ENCODE data around the gene PERM1.
A peak's percentile ranks its signal among the peaks of the same experiment; 100 is the strongest.
"Not testable (repeated sequence)": the region's sequence is repeated elsewhere in the genome, so short reads cannot be mapped to it uniquely, and the experiment has no call there.

The PERM1 gene

GRCh38 chr1:1012736-1013104 is 30.8 kb upstream of the PERM1 start:
- not testable (repeated sequence) for H3K14ac ChIP-seq (ENCODE audit: low read length in 2 of 2); H3K27me3 ChIP-seq (ENCODE audit: control insufficient read depth in 1 of 2, insufficient read depth in 1 of 2, low read length in 2 of 2); H2AK5ac ChIP-seq (ENCODE audit: low read length, severe bottlenecking); DNase-seq; H2AFZ ChIP-seq (ENCODE audit: low read depth, low read length); H4K91ac ChIP-seq (ENCODE audit: low read length); H3K36me3 ChIP-seq (ENCODE audit: control insufficient read depth in 1 of 2, insufficient read depth in 2 of 2, low read depth in 1 of 2, low read length in 2 of 2); H3K18ac ChIP-seq (ENCODE audit: low read depth in 1 of 2, low read length in 2 of 2); H2BK15ac ChIP-seq (ENCODE audit: low read depth, poor library complexity, severe bottlenecking); H3K4ac ChIP-seq (ENCODE audit: low read depth in 1 of 2, low read length in 2 of 2); H3K23ac ChIP-seq (ENCODE audit: low read length in 2 of 2); H2BK5ac ChIP-seq (ENCODE audit: low read depth, low read length, poor library complexity, severe bottlenecking); H3K9me3 ChIP-seq (ENCODE audit: control insufficient read depth, low read length)
- Histone ChIP-seq H3K9ac (ENCODE audit: low read length) (peak overlapping the region; percentile 95), H3K27ac (ENCODE audit: low read length, poor library complexity, severe bottlenecking) (peak overlapping the region; percentile 75), H4K8ac (ENCODE audit: low read length) (peak overlapping the region; percentile 35), H2BK12ac (ENCODE audit: low read length in 2 of 2) (peak overlapping the region in 1 of 2 experiments; percentile 3), H3K4me2 (ENCODE audit: low read length, poor library complexity, severe bottlenecking) (peak overlapping the region; percentile 95), H3K4me3 (ENCODE audit: insufficient read depth in 1 of 2, low read depth in 1 of 2, low read length in 2 of 2) (peak overlapping the region in 1 of 2 experiments; percentile 98), H2BK120ac (ENCODE audit: low read depth, low read length) (peak overlapping the region; percentile 79), H3K79me1 (replicated peaks; ENCODE audit: low read length, poor library complexity, severe bottlenecking) (peaks cover 17% of the 10 kb centered on the region), H3K4me1 (ENCODE audit: control insufficient read depth, insufficient read depth, low read depth, low read length) (peaks cover 16% of the 10 kb centered on the region)
- 79% methylated on average over 12 of the region's 13 CpGs for WGBS

GRCh38 chr1:1011396-1011949 is 29.6 kb upstream of the PERM1 start:
- Histone ChIP-seq H2AFZ (ENCODE audit: low read depth, low read length) (no peak overlapping the region), H4K91ac (ENCODE audit: low read length) (no peak overlapping the region), H2BK5ac (ENCODE audit: low read depth, low read length, poor library complexity, severe bottlenecking) (no peak overlapping the region), H2BK15ac (ENCODE audit: low read depth, poor library complexity, severe bottlenecking) (no peak overlapping the region), H3K4me2 (ENCODE audit: low read length, poor library complexity, severe bottlenecking) (no peak overlapping the region), H3K27ac (ENCODE audit: low read length, poor library complexity, severe bottlenecking) (no peak overlapping the region), H2BK12ac (ENCODE audit: low read length in 2 of 2) (no peak overlapping the region), H3K4me3 (ENCODE audit: insufficient read depth in 1 of 2, low read depth in 1 of 2, low read length in 2 of 2) (no peak overlapping the region), H3K27me3 (ENCODE audit: control insufficient read depth in 1 of 2, insufficient read depth in 1 of 2, low read length in 2 of 2) (peaks cover 0 to 10% of the 10 kb centered on the region in 2 experiments), H3K14ac (ENCODE audit: low read length in 2 of 2) (no peak overlapping the region), H3K9me3 (ENCODE audit: control insufficient read depth, low read length) (no peaks in the 10 kb centered on the region), H3K4ac (ENCODE audit: low read depth in 1 of 2, low read length in 2 of 2) (no peak overlapping the region), H3K36me3 (ENCODE audit: control insufficient read depth in 1 of 2, insufficient read depth in 2 of 2, low read depth in 1 of 2, low read length in 2 of 2) (peaks cover 0 to 5% of the 10 kb centered on the region in 2 experiments), H2AK5ac (ENCODE audit: low read length, severe bottlenecking) (no peak overlapping the region), H4K8ac (ENCODE audit: low read length) (no peak overlapping the region), H3K4me1 (ENCODE audit: control insufficient read depth, insufficient read depth, low read depth, low read length) (peaks cover 16% of the 10 kb centered on the region), H3K23ac (ENCODE audit: low read length in 2 of 2) (no peak overlapping the region), H3K18ac (ENCODE audit: low read depth in 1 of 2, low read length in 2 of 2) (no peak overlapping the region), H2BK120ac (ENCODE audit: low read depth, low read length) (no peak overlapping the region), H3K79me1 (replicated peaks; ENCODE audit: low read length, poor library complexity, severe bottlenecking) (peaks cover 17% of the 10 kb centered on the region), H3K9ac (ENCODE audit: low read length) (no peak overlapping the region)
- no peak for DNase-seq
- WGBS, result 90% methylated on average over 14 of the region's 14 CpGs

- not testable (repeated sequence) for H4K8ac ChIP-seq (ENCODE audit: low read length); H2AK5ac ChIP-seq (ENCODE audit: low read length, severe bottlenecking); H3K18ac ChIP-seq (ENCODE audit: low read depth in 1 of 2, low read length in 2 of 2); H2BK15ac ChIP-seq (ENCODE audit: low read depth, poor library complexity, severe bottlenecking); H3K27ac ChIP-seq (ENCODE audit: low read length, poor library complexity, severe bottlenecking); H3K9me3 ChIP-seq (ENCODE audit: control insufficient read depth, low read length); H3K36me3 ChIP-seq (ENCODE audit: control insufficient read depth in 1 of 2, insufficient read depth in 2 of 2, low read depth in 1 of 2, low read length in 2 of 2); H2BK120ac ChIP-seq (ENCODE audit: low read depth, low read length); H3K23ac ChIP-seq (ENCODE audit: low read length in 2 of 2); H2BK12ac ChIP-seq (ENCODE audit: low read length in 2 of 2); H3K4ac ChIP-seq (ENCODE audit: low read depth in 1 of 2, low read length in 2 of 2); H3K4me3 ChIP-seq (ENCODE audit: insufficient read depth in 1 of 2, low read depth in 1 of 2, low read length in 2 of 2); H2BK5ac ChIP-seq (ENCODE audit: low read depth, low read length, poor library complexity, severe bottlenecking); H2AFZ ChIP-seq (ENCODE audit: low read depth, low read length); H3K9ac ChIP-seq (ENCODE audit: low read length); DNase-seq; H4K91ac ChIP-seq (ENCODE audit: low read length); H3K14ac ChIP-seq (ENCODE audit: low read length in 2 of 2); H3K4me2 ChIP-seq (ENCODE audit: low read length, poor library complexity, severe bottlenecking)
- H3K4me1 ChIP-seq (ENCODE audit: control insufficient read depth, insufficient read depth, low read depth, low read length), result peaks cover 26% of the 10 kb centered on the region
- WGBS, result 79% methylated on average over 6 of the region's 8 CpGs
- peaks cover 0 to 23% of the 10 kb centered on the region in 2 experiments for H3K27me3 ChIP-seq (ENCODE audit: control insufficient read depth in 1 of 2, insufficient read depth in 1 of 2, low read length in 2 of 2)
- H3K79me1 ChIP-seq (replicated peaks; ENCODE audit: low read length, poor library complexity, severe bottlenecking), result peaks cover 13% of the 10 kb centered on the region
Measured at GRCh38 chr1:1010131-1010530, 28.2 kb upstream of the PERM1 start.

GRCh38 chr1:1006305-1007159 is 24.6 kb upstream of the PERM1 start:
- Histone ChIP-seq H2AFZ (ENCODE audit: low read depth, low read length) (no peak overlapping the region), H3K4me2 (ENCODE audit: low read length, poor library complexity, severe bottlenecking) (no peak overlapping the region), H3K9me3 (ENCODE audit: control insufficient read depth, low read length) (no peaks in the 10 kb centered on the region), H2BK12ac (ENCODE audit: low read length in 2 of 2) (peak overlapping the region in 1 of 2 experiments; percentile 71), H3K27ac (ENCODE audit: low read length, poor library complexity, severe bottlenecking) (no peak overlapping the region), H4K91ac (ENCODE audit: low read length) (peak overlapping the region; percentile 64), H2BK15ac (ENCODE audit: low read depth, poor library complexity, severe bottlenecking) (peak overlapping the region; percentile 63), H3K4me1 (ENCODE audit: control insufficient read depth, insufficient read depth, low read depth, low read length) (peaks cover 27% of the 10 kb centered on the region), H3K23ac (ENCODE audit: low read length in 2 of 2) (no peak overlapping the region), H4K8ac (ENCODE audit: low read length) (no peak overlapping the region), H2AK5ac (ENCODE audit: low read length, severe bottlenecking) (peak overlapping the region; percentile 12), H2BK5ac (ENCODE audit: low read depth, low read length, poor library complexity, severe bottlenecking) (no peak overlapping the region), H3K36me3 (ENCODE audit: control insufficient read depth in 1 of 2, insufficient read depth in 2 of 2, low read depth in 1 of 2, low read length in 2 of 2) (peaks cover 0 to 8% of the 10 kb centered on the region in 2 experiments), H3K27me3 (ENCODE audit: control insufficient read depth in 1 of 2, insufficient read depth in 1 of 2, low read length in 2 of 2) (peaks cover 0 to 54% of the 10 kb centered on the region in 2 experiments), H3K4me3 (ENCODE audit: insufficient read depth in 1 of 2, low read depth in 1 of 2, low read length in 2 of 2) (no peak overlapping the region), H3K18ac (ENCODE audit: low read depth in 1 of 2, low read length in 2 of 2) (peak overlapping the region in 1 of 2 experiments; percentile 38), H2BK120ac (ENCODE audit: low read depth, low read length) (no peak overlapping the region), H3K79me1 (replicated peaks; ENCODE audit: low read length, poor library complexity, severe bottlenecking) (no peaks in the 10 kb centered on the region), H3K14ac (ENCODE audit: low read length in 2 of 2) (no peak overlapping the region), H3K4ac (ENCODE audit: low read depth in 1 of 2, low read length in 2 of 2) (peak overlapping the region in 1 of 2 experiments; percentile 81), H3K9ac (ENCODE audit: low read length) (no peak overlapping the region)
- no peak for DNase-seq
- 89% methylated on average over 37 of the region's 37 CpGs for WGBS

Data from mesenchymal stem cell (in vitro differentiated cells and primary cell).